ENCODE results near the gene TGIF2. TPM values are rescaled to one million over a fixed set of nuclear protein-coding genes. Genes with fewer than 3 reads are reported as not detected.

The TGIF2 gene
- total and polyA plus RNA-seq, 2 donors (not counting 3 experiments of a cell fraction or from before 2014, with no cell fraction given), result 18.9 to 21.0 TPM

DNA sequence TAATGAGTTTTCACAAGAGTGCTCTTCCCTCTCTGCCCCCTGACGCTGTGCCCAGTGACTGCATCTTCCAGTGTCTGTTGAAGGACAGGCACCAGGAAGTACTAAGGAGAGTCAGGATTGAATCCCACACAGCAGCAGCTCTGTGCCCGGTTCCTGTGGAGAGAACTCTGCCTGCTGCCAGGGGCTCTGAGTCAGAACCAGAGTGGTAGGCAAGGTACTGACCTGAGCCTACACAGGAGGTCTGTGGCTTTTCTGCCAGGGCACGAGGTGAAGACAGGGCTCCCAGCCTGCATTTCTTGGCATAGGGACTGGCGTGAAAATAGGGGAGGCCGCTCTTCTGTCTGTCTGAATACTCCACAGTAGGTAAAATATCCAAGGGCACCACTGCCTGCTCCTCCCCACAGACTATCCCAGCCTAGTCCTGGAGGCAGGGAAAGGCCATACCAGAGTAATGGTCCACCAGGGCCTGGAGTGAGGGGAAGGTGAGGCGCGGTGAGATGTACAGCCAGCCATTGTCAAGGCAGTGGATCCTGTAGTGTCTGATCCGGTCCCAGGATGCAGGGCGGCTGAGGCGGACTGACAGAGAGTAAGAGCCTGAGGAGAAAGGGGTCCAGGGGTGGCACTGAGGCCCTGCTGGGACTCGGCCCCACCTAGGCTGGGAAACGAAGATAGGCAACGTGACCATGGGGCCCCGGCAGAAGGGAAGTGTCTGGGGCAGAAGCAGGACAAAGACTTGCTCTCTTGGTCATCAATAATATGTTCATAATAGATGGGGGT, 41.6 kb downstream of the TGIF2 start:
- no peak overlapping the region for H3K27ac ChIP-seq (ENCODE audit: insufficient read depth, low read depth, low read length)
- no TSS peak for BruUV-seq (replicated peaks)
- H3K79me2 ChIP-seq (ENCODE audit: control insufficient read depth, insufficient read depth, low read length), result no peaks in the 10 kb centered on the region
- peaks cover 5 to 28% of the 10 kb centered on the region in 2 experiments for H3K36me3 ChIP-seq (ENCODE audit: control insufficient read depth in 2 of 2, extremely low read depth in 1 of 2, insufficient read depth in 2 of 2, low read length in 2 of 2)
- DNase-seq (ENCODE audit: low read depth, low spot score) (no peak), FAIRE-seq (no peak)
- no peaks in the 10 kb centered on the region for H3K9me3 ChIP-seq (replicated peaks; ENCODE audit: control insufficient read depth, insufficient read depth, low read length)
- no peaks in the 10 kb centered on the region for H4K20me1 ChIP-seq (replicated peaks; ENCODE audit: control insufficient read depth, extremely low read depth, insufficient read depth, low read length)
- intact Hi-C loops (cut with micrococcal nuclease) (no loop called here), dilution Hi-C loops (cut with MboI; ENCODE audit: extremely low pct_ligation_motif_present, low sequenced_read_pairs) (no loop called here)
- H3K9ac ChIP-seq (replicated peaks; ENCODE audit: extremely low read depth, insufficient read depth, low read length), result no peak overlapping the region
- no peaks in the 10 kb centered on the region for H3K27me3 ChIP-seq (ENCODE audit: control insufficient read depth in 2 of 2, insufficient read depth in 2 of 2, low read length in 2 of 2)
- H3K9me1 ChIP-seq (replicated peaks; ENCODE audit: control insufficient read depth, extremely low read depth, insufficient read depth, low read length), result no peaks in the 10 kb centered on the region
- no peaks in the 10 kb centered on the region for H3K4me1 ChIP-seq (ENCODE audit: control insufficient read depth, extremely low read depth, insufficient read depth, low read length)
- TF ChIP-seq MYC (IDR thresholded peaks at IDR 0.05; ENCODE audit: low read depth, low read length), result no peak
- TF ChIP-seq FOS (IDR thresholded peaks at IDR 0.05; ENCODE audit: borderline replicate concordance, insufficient read depth, low read length), result no peak
- no peak for TF ChIP-seq CTCF (IDR thresholded peaks at IDR 0.05; ENCODE audit: extremely low read depth in 1 of 2, insufficient read depth in 1 of 2, low read depth in 1 of 2, low read length in 2 of 2)
- no peak for TF ChIP-seq MAX (IDR thresholded peaks at IDR 0.05; ENCODE audit: insufficient read depth, insufficient read length)
- no peak for TF ChIP-seq GATA2 (IDR thresholded peaks at IDR 0.05; ENCODE audit: insufficient read depth, insufficient read length, low read depth, low read length)
- no peak for TF ChIP-seq POLR2AphosphoS5 (IDR thresholded peaks at IDR 0.05; ENCODE audit: insufficient read depth, low read depth, low read length)
- TF ChIP-seq POLR2A (IDR thresholded peaks at IDR 0.05; ENCODE audit: low read depth, low read length), result no peak
- no peak for TF ChIP-seq JUN (IDR thresholded peaks at IDR 0.05; ENCODE audit: borderline replicate concordance, insufficient read depth, insufficient read length, low read depth)
- no peak for TF ChIP-seq EZH2 (IDR thresholded peaks at IDR 0.05; ENCODE audit: borderline replicate concordance, low read depth, low read length, severe bottlenecking)
- no peak overlapping the region for H3K4me3 ChIP-seq (replicated peaks in 1 of 3; ENCODE audit: insufficient read depth in 1 of 3, low read depth in 1 of 3, low read length in 3 of 3)
- no peak overlapping the region for H2AFZ ChIP-seq (ENCODE audit: low read depth, low read length)
- CTCF ChIA-PET, result interaction anchor here (0.8 to 4.6 kb wide), 6 partner anchors 9 to 304 kb away, joined by 3 to 30 read pairs (median 4); partner anchors contain the start of gene RAB5IF
- POLR2A ChIA-PET, result no interaction called here
- H3K4me2 ChIP-seq (ENCODE audit: insufficient read depth, low read length), result no peak overlapping the region
